K562 (cell line): ENCODE results near the gene MPI. TPM values are rescaled to one million over a fixed set of nuclear protein-coding genes. Genes with fewer than 3 reads are reported as not detected.

Source experiments
- CREB1 ChIP-seq, 2 experiments: sonication (generic) in 1 of 2; formaldehyde crosslinking in 1 of 2; IDR thresholded peaks; 2 replicates each; pipeline versions ENCODE4 v1.6.1 to v1.8.0; 2012 to 2022; ENCODE audit warnings: inconsistent platforms in 1 of 2, mild to moderate bottlenecking in 1 of 2, missing genetic modification reagents in 1 of 2, moderate library complexity in 1 of 2
- ELF2 ChIP-seq: fragments of 250-450 bp; sonication (Bioruptor Pico); IDR thresholded peaks from 2 replicates; pipeline ENCODE4 v1.5.0; 2021; ENCODE audit warnings: mild to moderate bottlenecking
- FOXO4 ChIP-seq: fragments of 450-650 bp; formaldehyde crosslinking; IDR thresholded peaks from 2 replicates; pipeline ENCODE4 v1.4.0; 2020; ENCODE audit warnings: mild to moderate bottlenecking, moderate library complexity
- HDAC1 ChIP-seq, 2 experiments: fragments of 450-650 bp; IDR thresholded peaks; 2 replicates each; pipeline ENCODE4 v1.6.1; 2016 to 2017; ENCODE audit warnings: inconsistent platforms in 1 of 2, mild to moderate bottlenecking in 1 of 2, moderate library complexity in 1 of 2
- HEY1 ChIP-seq: fragments of 250-450 bp; sonication (Bioruptor Pico); IDR thresholded peaks from 2 replicates; pipeline ENCODE4 v1.5.0; 2020; ENCODE audit warnings: mild to moderate bottlenecking, moderate library complexity, borderline replicate concordance
- NR2F6 ChIP-seq: fragments of 450-650 bp; formaldehyde crosslinking; IDR thresholded peaks from 2 replicates; pipeline ENCODE4 v1.4.0; 2020; ENCODE audit warnings: mild to moderate bottlenecking
- RFX1 ChIP-seq: fragments of 450-650 bp; IDR thresholded peaks from 2 replicates; pipeline ENCODE4 v1.6.1; 2016; ENCODE audit warnings: mild to moderate bottlenecking, moderate library complexity
- TFE3 ChIP-seq: fragments of 450-650 bp; formaldehyde crosslinking; IDR thresholded peaks from 2 replicates; pipeline ENCODE4 v1.4.0; 2020; ENCODE audit warnings: mild to moderate bottlenecking, mixed read lengths
- ZHX1 ChIP-seq: fragments of 150-350 bp; conservative IDR thresholded peaks from 2 replicates; pipeline ENCODE4 v1.6.1; 2014; ENCODE audit warnings: low read length
- ZNF124 ChIP-seq: sonication (generic); formaldehyde crosslinking; IDR thresholded peaks from 2 replicates; pipeline ENCODE4 v1.8.1; 2022; ENCODE audit warnings: missing genetic modification reagents
- ZNF41 ChIP-seq: fragments of 250-450 bp; sonication (Bioruptor Pico); conservative IDR thresholded peaks from 2 replicates; pipeline ENCODE4 v1.4.0; 2020; ENCODE audit warnings: mild to moderate bottlenecking
- ZNF609 ChIP-seq: sonication (generic); formaldehyde crosslinking; IDR thresholded peaks from 2 replicates; pipeline ENCODE4 v1.8.1; 2023; ENCODE audit warnings: missing genetic modification reagents, mild to moderate bottlenecking, borderline replicate concordance
- ZNF655 ChIP-seq: fragments of 250-450 bp; sonication (Bioruptor Pico); IDR thresholded peaks from 2 replicates; pipeline ENCODE4 v1.5.0; 2021
- ZNF717 ChIP-seq: fragments of 250-450 bp; sonication (Bioruptor Pico); IDR thresholded peaks from 2 replicates; pipeline ENCODE4 v1.5.0; 2021
- ZNF785 ChIP-seq: fragments of 250-450 bp; sonication (Bioruptor Pico); IDR thresholded peaks from 2 replicates; pipeline ENCODE4 v1.4.0; 2020; ENCODE audit warnings: mild to moderate bottlenecking
- polyA plus RNA-seq, 8 experiments: library from polyadenylated mRNA; depleted of rRNA in 4 of 8; stranded (reverse) in 5 of 8; unstranded in 3 of 8; fragments of >200 nt; fragmentation: Nextera tagmentation in 2 of 8; fragmentation: Illumina TruSeq in 1 of 8; extraction: Ambion mirVana in 2 of 8; extraction: Trizol in 1 of 8; gene quantifications; 2 replicates each; pipeline versions ENCODE4 v1.2.1 to v1.2.3, GENCODE V29; 2011 to 2014; ENCODE audit warnings: inconsistent platforms in 1 of 8, missing spikeins in 1 of 8
- total RNA-seq, 7 experiments: library from RNA; depleted of rRNA in 6 of 7; stranded (reverse); fragments of >200 nt in 6 of 7; fragmentation: Illumina TruSeq in 2 of 7; extraction: Trizol in 2 of 7; gene quantifications; 2 replicates each; pipeline versions ENCODE4 v1.2.1 to v1.2.3, GENCODE V29; 2011 to 2021; ENCODE audit warnings: low replicate concordance in 1 of 7

MPI gene
- total and polyA plus RNA-seq, 9 of the 15 experiments (the other 6 are each of a cell fraction or from before 2014, with no cell fraction given): 30.7 to 105 (median 40.5) TPM

- TF ChIP-seq ZNF609 (no peak), TFE3 (no peak), HDAC1 (IDR thresholded peaks at IDR 0.05) (0 out of 4 replicates have a peak, but pooled peaks of 1 of the 2 experiments have one; percentile 12), NR2F6 (CRISPR knock-in tag) (no peak), ZHX1 (0 out of 2 replicates have a peak, but pooled peaks have one; percentile 29), ZNF41 (CRISPR knock-in tag) (no peak), HEY1 (no peak), ELF2 (no peak), RFX1 (no peak), FOXO4 (CRISPR knock-in tag) (no peak), ZNF717 (CRISPR knock-in tag) (no peak), ZNF655 (CRISPR knock-in tag) (peak; percentile 4; the same call in 1 of the 2 replicates), ZNF785 (no peak), ZNF124 (CRISPR knock-in tag) (no peak), CREB1 (IDR thresholded peaks at IDR 0.05) (peak; percentile 22), CREB1 (CRISPR knock-in tag; IDR thresholded peaks at IDR 0.05) (peak; percentile 38; the same call in 1 of the 2 replicates)
These were observed 16.8 kb downstream of the MPI start, which contains the start of gene FAM219B (continued) for GRCh38 chr15:74906450-74907162.
